Measurements from ENCODE around the gene GARNL3. TPM values are rescaled to one million over a fixed set of nuclear protein-coding genes. Genes with fewer than 3 reads are reported as not detected.
A peak's percentile ranks its signal among the peaks of the same experiment; 100 is the strongest.

GARNL3 gene
- total RNA-seq, 1 donor from 2014 or later, result 4.4 TPM

DNA sequence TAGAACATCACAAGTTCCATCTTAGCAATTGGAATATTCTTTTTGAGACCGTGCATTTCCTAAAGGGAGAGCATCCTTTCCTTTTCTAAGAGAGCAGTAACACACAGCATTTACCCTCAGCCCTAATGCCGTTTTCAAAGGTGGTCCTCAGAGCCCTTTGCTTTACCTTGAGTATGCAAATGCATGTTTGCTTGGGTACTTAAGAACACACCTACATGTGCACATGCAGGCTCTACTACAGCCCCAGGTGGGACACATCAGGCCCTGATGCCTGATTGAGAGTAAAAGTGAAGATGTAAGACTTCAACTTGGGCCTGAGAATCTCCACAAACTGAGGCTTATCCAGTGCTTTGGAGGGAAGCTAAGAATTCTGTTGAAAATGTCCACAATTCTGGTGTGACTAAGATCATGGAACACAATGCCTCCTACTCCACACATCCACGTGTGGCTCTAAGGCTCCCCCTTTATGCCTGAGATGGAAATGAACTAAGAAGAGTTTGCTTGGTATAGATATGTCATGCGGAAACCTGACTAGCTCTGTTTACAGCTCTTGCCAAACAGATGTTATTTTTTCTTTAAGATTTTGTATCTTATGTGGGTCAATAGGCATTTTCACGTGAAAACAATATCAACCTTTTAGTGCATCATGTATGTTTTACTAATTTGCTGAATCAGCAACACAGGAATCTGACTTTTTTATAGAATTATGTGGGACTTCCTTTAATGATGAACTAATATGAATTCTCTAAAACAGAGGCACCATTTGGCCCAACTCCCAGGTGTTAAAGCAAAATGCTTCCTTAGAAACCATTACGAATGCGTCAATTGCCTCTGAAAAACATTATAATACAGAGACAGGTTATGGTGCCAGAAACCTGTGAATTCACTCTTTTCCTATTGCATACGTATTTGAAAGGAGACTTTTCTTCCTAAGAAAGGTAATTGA, 83.5 kb downstream of the GARNL3 start:
- peak; percentile 24 for DNase-seq (ENCODE audit: low read depth, low spot score)

DNA sequence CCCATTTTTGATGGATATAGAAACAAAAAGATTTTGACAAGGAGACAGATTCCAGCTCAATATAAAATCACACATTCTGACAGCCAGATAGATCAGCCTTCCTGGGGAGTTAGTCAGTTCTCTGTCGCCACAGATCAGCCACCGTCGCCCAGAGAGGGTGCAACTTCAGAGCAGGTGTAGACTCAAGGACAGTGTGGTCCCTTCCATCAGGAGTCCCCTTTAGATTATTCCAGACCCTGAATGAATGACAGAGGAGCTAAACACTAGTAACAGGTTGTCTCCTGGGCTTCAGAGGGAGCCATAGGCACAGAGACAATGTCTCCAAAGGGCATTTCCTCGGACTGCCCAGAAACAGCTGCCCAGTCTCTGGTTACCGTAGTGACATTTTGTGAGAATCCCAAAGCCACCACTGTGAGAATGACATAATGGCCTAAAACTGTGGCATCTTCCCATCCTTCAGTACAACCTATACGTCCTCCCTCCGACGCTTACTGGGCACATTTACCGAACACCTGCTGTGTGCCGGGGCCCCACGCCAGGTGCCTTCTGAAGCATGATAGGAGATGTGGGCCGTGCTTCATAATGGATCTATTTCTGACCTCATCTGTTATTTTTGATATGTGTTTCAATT, 85.0 kb downstream of the GARNL3 start:
- DNase-seq (ENCODE audit: low read depth, low spot score), result no peak

DNA sequence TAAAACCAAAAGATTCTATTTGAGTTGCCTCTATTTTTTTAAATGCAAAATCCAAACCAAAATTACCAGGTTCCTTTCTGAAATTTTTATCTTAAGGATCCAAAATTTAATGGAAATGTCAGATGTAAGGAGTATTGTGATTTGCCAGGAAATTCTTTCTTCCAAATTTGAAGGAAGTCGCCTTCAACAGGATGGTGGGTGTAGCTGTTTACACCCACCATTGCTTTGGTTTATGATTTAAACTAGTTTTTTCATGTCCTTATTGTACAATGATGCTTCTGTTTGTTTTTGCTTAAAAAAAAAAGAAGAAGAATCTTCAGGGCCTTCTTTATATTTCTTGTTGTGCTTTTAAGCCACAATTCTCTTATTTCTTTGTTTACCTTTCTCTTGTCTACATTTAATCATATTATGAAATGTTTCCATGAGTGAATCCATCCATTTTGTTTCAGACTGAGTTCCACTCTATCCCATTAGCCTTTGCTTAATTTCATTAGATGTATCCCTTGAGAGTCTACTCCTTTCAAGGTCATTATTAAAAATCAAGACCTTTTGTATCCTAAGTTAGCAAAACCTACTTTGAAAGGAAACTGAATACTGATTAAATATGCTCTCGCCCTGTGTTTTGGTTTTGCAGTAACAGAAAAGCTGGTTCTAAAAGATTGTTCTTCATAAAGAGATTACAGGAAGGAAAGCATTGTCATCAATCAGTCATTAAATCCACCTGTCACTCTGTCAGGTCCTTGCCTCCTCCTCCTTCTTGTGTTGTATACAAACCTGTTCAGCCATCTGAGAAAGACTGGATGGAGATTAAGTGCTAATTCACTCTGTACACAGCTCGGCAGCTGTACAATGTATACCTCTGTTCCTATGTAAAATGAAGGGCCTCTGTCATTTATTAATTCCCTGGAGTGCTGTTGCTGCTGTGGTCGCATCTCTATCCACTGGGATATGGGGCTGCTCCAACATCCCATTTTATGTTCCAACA, 86.9 kb downstream of the GARNL3 start:
- DNase-seq (ENCODE audit: low read depth, low spot score), result no peak

DNA sequence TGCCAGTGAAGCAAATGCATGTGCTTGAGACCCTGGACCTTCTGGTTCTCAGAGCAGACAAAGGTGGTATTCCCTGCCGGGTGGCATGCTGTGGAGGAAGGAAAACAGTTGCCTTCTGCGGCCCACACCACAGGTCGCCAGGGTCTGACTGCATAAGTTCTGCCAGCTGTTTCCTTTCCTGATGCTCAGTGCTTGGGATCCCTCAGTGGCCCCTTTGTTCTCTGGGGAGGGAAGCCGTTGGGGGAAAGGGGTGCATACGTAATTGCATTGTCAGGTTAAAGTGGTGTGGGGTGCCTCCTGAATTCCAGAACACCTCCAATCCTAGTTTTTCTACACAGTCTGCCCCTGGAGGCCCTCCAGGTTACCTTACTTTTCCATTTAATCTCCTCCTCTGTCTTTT, 89.3 kb downstream of the GARNL3 start:
- no peak for DNase-seq (ENCODE audit: low read depth, low spot score)

DNA sequence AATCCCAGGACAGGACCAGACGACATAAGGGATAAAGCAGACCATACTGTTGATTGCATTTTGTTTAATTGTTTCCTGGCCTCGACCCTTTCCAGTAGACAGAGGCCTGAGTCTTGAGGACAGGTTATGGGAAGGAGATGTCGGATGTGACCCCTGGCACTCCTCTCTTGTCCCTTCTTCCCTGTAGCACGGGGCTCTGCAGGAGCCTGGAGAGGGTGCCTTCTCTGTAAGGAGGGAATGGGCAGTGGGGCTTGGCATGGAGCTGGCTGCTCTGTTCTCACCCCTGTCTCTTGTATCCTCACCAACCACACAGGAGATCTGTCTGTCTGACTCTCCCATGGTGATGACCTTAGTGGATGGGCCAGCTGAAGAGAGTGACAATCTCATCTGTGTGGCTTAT, 92.3 kb downstream of the GARNL3 start:
- DNase-seq (ENCODE audit: low read depth, low spot score), result no peak

DNA sequence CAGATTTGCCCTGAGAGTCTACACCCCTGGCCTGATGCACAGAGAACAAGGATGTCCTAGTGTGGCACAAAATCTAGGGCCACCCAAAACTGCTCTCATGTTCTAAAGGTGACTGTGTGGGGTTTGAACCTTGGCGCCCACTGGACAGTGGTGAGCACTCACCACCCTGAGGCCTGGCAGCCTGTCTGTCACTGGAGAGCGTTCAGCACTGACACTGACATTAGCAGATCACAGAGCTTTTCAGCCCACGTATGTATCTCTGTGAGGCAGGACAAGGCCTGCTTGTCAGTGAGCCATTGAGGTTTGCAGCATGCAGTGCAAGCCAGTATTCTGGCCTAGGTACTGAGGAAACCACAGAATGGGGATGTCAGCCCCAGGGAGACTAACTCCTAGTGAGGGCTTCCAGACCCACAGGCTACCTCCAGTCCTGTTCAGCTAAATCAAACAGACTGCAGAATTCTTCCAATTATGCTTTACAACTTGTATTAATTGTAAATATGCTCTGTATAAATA, 93.5 kb downstream of the GARNL3 start:
- no peak for DNase-seq (ENCODE audit: low read depth, low spot score)

DNA sequence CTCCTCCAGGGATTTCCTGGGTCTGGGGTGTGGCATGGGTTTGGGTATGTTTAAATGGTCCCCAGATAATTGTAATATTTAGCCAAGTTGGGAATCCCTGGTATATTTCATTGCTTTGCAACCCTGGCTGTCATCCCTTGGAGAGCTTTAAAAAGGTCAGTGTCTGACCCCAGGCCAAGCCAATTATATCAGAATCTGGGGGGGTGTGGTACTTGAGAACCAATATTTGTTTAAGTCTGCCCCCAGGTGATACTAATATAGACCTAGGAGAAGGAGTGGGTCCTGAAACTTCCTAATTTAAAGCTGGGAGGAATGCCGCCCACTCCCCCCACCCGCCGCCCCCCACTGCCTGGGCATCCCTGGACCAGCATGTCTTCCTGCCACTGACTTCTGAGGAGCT, 94.2 kb downstream of the GARNL3 start:
- DNase-seq (ENCODE audit: low read depth, low spot score), result no peak

DNA sequence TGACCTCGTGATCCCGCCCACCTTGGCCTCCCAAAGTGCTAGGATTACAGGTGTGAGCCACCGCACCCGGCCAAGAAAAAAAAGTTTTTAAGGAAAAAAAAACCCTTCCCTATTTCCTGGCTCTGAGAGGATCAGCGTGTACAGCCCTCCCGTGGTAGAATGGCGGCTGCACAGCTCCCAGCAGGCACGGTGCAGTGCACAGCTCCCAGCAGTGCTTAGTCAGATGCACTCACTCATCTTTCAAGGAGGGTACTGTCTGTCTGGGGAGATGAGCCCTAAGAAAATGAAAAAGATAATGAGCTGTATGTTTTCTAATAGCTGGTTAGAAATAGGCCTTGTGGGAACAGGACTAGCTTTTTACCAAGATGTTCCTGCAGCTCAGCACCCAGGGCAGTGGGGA, 95.7 kb downstream of the GARNL3 start:
- no peak for DNase-seq (ENCODE audit: low read depth, low spot score)

DNA sequence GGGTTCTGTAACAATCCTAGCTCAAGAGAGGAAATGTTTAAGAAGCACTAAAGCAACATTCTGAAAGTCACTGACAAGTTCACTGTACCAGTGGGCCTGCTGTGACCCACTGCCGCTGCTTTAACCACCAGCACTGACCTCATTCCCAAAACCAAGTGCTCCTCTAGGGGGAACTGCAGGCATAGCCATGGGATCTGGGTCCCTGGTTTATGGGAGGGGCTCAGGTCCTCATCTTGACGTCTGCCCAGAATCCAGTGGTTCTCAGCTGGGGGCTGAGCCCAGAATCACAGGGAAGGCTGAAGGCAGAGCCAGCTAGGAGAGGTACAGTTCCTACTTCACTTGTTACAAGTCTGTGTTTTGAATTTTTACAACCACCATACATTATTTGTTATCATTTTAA, 96.3 kb downstream of the GARNL3 start:
- DNase-seq (ENCODE audit: low read depth, low spot score), result no peak

DNA sequence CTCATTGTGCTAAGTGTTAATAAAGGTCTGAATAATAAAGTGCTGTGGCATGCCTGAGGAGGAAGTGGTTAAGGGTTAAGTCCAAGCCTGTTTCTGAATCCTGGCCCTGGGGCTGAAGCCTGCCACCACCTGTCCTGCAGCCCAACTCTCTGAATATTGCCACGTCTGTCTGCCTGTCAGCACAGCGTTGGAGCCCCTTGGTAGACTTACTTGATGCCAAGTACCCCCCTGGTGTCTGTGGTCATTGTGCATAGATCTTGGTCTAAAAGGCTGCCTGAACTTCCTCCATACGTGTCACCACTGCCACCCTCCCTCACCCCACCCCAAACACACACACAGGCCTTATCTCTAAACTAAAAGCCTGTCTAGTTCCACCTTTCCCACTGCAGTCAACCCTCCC, 97.0 kb downstream of the GARNL3 start:
- DNase-seq (ENCODE audit: low read depth, low spot score), result no peak

DNA sequence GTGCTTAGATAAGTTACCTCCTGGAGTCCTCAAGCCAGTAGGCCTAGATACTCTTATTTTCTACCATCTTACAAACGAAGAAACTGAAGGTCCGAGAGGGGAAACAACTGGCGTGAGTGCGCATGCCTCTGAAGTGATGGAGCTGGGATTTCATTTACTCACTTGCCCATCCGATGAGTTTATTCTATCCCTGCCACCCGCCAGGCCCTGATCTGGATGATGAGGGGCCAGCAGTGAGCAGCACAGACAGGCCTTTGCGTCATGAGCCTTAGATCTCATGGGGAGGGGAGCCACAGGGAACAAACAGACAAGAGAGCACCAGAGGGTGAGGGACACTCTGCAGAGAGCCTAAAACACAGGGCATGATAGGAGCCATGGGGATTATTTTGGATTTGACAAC, 98.3 kb downstream of the GARNL3 start:
- DNase-seq (ENCODE audit: low read depth, low spot score), result no peak

DNA sequence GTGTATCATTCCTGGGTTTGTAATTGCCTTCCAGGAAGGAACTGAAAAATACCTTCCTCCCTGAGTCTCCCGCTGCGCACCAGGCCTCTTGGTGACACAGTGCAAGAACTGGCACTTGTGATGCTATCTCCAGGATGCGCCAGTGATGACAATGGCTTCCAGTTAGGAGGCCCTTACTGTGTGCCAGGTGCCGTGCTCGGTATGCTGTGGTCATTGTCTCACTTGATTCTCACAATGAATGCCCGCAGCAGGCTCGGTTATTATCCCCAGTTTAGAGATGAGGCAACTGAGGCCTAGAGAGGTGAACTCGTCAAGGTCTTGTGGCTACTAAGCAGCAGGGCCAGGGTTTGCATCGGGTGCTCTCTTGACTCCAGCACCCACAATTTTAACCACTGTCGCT, 100.9 kb downstream of the GARNL3 start:
- no peak for DNase-seq (ENCODE audit: low read depth, low spot score)

DNA sequence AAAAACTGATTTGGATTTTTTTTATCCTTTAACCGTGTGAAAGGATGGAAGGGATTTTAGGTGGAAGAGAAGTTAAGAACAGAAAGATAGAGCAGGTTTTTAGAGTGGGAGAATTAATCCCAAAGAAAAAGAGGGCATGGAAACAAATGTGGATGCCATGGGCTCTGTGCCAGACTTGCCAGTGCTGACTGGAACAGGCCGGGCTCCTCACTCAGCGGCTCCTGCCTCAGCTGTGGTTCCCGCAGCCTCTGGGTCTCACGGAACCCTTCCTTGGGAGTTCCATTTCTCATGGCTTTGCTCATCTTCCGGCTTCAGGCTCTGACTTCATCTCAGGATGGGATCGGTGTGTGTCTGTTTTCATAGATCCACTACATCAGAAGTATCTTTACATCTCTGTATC, 102.0 kb downstream of the GARNL3 start:
- DNase-seq (ENCODE audit: low read depth, low spot score), result no peak

DNA sequence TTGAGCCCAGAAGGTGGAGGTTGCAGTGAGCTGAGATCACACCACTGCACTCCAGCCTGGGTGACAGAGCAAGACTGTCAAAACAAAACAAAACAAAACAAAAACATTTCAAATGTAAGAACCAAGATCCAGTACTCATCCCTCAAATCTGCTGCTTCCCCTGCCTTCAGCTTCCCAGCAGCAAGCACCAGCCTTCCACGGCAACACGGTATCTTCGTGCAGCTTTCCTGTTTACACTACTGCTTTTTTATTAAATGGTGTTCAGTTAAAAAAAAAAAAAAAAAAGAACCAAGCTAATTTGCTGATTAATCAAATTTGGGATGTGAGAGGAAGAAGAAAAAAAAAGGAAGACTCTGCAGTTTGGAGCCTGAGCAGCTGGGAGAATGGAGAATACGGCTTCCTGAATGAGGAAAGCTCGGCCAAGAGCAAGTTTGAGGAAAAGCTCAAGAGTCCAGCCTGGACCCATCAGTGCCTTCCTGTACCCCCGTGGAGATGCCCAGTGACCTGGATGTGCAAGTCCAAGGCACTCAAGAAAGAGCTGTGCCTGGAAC, 104.4 kb downstream of the GARNL3 start:
- DNase-seq (ENCODE audit: low read depth, low spot score), result no peak

DNA sequence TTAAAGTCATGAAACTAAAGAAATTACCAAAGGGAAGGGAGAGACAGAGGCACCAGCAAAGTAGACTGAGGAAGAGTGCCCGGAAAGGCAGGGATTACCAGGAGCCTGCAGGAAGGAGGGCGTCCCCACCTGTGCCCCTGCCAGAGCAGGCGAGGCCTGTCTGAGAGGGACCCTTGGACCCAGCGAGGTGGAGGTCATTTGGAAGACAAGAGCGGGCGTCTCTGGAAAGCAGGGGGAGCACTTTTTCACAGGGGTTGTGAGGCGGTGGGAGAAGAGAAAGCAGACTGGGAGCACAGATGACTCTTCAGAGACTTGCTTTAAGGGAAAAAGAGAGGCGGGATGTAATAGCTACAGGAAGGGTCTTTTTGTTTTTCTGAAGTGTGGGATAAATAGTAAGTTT, 104.9 kb downstream of the GARNL3 start:
- DNase-seq (ENCODE audit: low read depth, low spot score), result no peak

DNA sequence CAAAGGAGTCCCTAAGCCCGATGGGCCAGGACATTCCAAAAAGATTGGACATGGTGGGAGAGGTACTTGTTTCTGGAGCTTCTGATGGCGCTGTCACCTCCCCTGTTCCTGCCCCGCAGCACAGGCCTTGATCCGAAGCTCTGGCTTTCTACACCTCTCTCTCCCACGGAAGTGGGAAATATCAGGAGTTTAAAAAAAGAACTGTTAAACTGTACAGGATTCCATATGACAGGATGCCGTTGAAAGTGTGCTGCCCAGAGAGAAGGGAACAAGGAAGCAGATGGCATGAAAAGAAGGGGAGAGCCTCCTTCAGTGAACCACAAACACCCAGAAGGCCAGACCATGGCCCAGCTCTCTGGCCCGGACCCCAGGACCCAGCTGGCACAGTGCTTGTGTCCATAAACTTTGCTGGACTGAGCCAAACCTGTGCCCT, 105.6 kb downstream of the GARNL3 start:
- no peak for DNase-seq (ENCODE audit: low read depth, low spot score)

DNA sequence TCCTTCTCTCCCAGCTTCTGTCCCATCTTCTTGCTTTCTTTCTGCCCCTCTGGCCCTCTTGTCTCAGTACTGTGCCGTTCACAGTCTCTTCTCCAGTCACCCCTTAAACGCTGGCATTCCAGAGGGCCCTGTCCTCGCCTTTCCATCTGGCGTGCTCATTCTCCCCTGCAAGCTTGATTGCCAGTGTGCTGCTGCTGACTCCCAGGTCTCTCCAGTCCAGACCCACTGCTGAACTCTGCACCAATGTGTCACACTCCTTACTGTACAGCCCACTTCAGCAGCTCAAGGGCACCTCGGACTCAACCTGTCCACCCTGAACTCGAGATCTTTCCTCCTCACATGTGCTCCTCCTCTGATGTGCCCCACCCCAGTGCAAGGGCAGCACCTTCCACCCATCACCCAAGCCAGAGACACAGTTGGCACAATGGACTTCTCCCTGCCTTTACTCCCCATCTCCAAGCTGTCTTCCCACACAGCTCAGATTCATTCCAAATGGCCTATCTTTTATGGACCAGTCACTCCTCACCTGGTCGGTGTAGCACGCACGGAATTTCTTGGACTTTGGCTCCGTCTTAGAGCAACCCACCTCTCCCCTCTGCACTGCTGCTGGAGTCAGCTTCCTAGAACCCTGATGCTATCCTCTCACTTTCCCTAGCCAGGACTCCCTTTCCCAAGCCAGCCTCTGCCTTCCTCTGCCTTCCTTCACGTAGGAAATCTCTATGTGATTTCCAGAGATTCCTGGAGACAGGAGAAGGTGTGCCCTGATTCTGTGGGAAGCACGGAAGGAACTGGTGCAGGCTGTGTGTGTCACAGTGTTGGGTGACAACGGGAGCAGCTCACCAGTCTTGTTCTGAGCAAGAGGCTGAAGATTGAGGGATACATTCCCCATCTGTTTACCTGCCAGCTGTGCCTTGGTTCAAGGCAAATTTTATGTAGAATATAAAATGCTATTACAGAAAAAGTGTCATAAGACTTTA, 106.4 kb downstream of the GARNL3 start:
- no peak for DNase-seq (ENCODE audit: low read depth, low spot score)

DNA sequence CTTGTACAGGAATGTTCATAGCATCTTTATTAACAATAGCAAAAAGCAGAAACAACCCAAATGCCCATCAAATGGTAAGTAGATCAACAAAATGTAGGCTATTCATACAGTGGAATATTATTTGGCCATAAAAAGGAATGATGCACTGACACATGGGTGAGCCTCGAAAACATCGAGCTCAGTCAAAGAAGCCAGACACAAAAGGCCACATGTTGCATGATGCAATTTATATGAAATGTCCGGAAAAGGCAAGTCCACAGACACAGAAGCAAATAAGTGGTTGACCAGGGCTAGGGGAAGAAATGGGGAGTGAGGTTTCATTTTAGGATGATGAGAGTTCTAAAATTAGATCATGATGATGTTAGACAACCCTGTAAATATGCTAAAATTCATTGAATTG, 115.9 kb downstream of the GARNL3 start:
- no peak for DNase-seq (ENCODE audit: low read depth, low spot score)

DNA sequence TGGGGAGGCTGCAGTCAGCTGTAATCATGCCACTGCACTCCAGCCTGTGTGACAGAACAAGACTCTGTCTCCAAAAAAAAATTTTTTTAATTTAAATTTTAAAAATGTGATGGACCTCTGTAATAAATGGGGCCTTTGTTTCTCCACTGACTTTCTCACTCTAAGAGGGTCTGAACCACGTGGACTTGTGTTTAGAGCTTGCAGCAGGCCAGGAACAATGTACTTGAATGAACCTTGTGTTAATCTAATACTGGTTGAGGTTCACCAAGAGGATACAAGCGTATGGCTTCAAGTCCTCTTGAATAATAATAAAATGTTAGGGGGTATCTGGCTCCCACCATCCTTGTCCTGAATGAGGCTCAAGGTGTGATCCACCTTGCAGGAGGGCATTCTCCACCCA, 118.0 kb downstream of the GARNL3 start:
- DNase-seq (ENCODE audit: low read depth, low spot score), result no peak

All from pulmonary artery endothelial cell (primary cell).